D721Med (cell line): ENCODE data around the gene HPSE2.
"Not testable (repeated sequence)": the region's sequence is repeated elsewhere in the genome, so short reads cannot be mapped to it uniquely, and the experiment has no call there.

ENCODE experiments used
- DNase-seq: peaks from one replicate; pipeline ENCODE4 v3.0.0; 2011; ENCODE audit warnings: low spot score; ENCODE audit not compliant: insufficient read length
- FAIRE-seq: peaks from 2 replicates; lab custom pipeline; 2011; peaks lifted over from hg19 to GRCh38; lab: Jason Lieb, UNC
- CTCF ChIP-seq: IDR thresholded peaks from 2 replicates; pipeline ENCODE4 v1.5.1; 2012; ENCODE audit warnings: mild to moderate bottlenecking, control low read depth; ENCODE audit not compliant: insufficient read depth; ENCODE audit errors: missing control alignments

HPSE2 gene

DNA sequence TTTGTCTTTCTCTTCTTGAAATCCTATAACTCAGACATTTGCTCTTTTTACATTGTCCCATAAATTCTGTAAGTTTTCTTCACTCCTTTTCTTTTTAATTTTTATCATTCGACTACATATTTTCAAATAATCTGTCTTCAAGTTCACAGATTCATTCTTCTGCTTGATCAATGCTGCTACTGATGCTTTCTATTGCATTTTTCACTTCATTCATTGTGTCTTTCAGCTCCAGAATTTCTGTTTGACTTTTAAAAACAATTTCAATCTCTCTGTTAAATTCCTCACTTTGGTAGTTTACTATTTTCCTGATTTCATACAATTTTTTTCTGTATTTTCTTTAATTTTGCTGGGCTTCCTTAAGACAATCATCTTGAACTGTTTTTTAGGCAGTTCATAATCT, 230.4 kb downstream of the HPSE2 start:
- no peak for TF ChIP-seq CTCF
- DNase-seq (no peak), FAIRE-seq (no peak)

- no peak for DNase-seq
- TF ChIP-seq CTCF, result no peak
- no peak for FAIRE-seq
These were observed 230.9 kb downstream of the HPSE2 start for GRCh38 chr10:99004738-99005137.

DNA sequence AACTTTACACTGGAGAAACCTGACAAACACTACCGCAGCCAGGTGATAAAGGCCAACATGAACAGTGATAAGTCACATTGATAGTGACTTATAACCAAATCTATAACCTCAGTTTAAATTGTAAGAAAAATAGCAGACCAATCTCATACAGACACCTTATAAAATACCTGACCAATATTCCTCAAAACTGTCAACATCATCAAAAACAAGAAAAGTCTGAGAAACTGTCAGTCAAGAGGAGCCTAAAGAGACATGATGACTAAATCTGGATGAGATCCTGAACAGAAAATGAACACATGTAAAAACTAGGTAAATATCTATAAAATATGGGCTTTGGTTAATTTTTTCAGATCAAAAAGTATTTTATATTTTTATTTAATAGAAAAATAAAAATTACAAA, 233.3 kb downstream of the HPSE2 start:
- no peak for TF ChIP-seq CTCF
- FAIRE-seq, result no peak

GRCh38 chr10:98997596-98997995, 238.1 kb downstream of the HPSE2 start:
- no peak for FAIRE-seq
- no peak for TF ChIP-seq CTCF
- DNase-seq, result no peak

More for the DNA sequence above, 233.3 kb downstream of the HPSE2 start:
- DNase-seq, result no peak

DNA sequence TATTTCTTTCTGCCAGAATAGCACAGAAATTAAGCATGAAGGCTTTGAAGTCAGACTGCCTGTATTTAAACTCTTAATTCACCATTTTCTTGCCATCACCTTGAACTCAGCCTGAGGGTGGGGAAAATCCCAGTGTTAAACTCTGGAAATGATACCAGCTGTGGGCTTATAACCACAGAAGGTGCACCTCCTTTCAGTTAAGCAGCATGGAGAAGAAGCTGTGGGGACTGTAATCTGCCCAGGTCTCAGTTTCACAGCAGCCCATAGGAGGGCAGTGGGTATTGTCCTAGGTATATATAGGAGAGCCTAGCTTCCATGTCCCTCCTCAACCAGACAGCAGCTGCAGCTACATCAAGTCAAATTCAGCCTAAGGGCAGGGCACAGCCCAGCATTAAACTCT, 241.6 kb downstream of the HPSE2 start:
- no peak for DNase-seq
- TF ChIP-seq CTCF, result no peak
- no peak for FAIRE-seq

- not testable (repeated sequence) for FAIRE-seq, DNase-seq
These were observed 251.9 kb downstream of the HPSE2 start for GRCh38 chr10:98983751-98984150.

- no peak for FAIRE-seq
- DNase-seq, result no peak
- TF ChIP-seq CTCF, result no peak
These were observed 255.3 kb downstream of the HPSE2 start for GRCh38 chr10:98980353-98980752.

GRCh38 chr10:98971464-98971863, 264.2 kb downstream of the HPSE2 start:
- TF ChIP-seq CTCF, result no peak
- no peak for FAIRE-seq
- no peak for DNase-seq
